Activated CD4-positive, alpha-beta T cell treated with anti-CD3 and anti-CD28 coated beads for 36 hours (primary cell): Measurements from ENCODE around the gene PPP1R36. TPM values are rescaled to one million over a fixed set of nuclear protein-coding genes. Genes with fewer than 3 reads are reported as not detected.
"Not testable (repeated sequence)": the region's sequence is repeated elsewhere in the genome, so short reads cannot be mapped to it uniquely, and the experiment has no call there.

Source experiments
- ATAC-seq: fragments of 200-7000 bp; cut with Tn5 transposase; one replicate; pipeline ENCODE4 v1.10.0; 2021; ENCODE audit warnings: mild to moderate bottlenecking, moderate library complexity
- CTCF ChIA-PET: fragments of 350-600 bp; sonication (Branson Sonifier 250); formaldehyde crosslinking; loops from one replicate; lab custom pipeline; 2021; ENCODE audit warnings: antibody characterized with exemption; lab: Charles Lee
- POLR2A ChIA-PET: fragments of 350-600 bp; sonication (Branson Sonifier 250); formaldehyde crosslinking; loops from one replicate; lab custom pipeline; 2021; ENCODE audit warnings: antibody characterized with exemption, inconsistent platforms; lab: Charles Lee
- DNase-seq: peaks from one replicate; pipeline ENCODE4 v3.0.0-alpha.2; 2020
- H3K27ac Mint-ChIP-seq: one replicate; pipeline ENCODE4 v1.8.0; 2021; ENCODE audit warnings: mixed read lengths
- H3K27me3 Mint-ChIP-seq: one replicate; pipeline ENCODE4 v1.8.0; 2021; ENCODE audit warnings: mixed read lengths
- H3K36me3 Mint-ChIP-seq: one replicate; pipeline ENCODE4 v1.8.0; 2021; ENCODE audit warnings: low read depth, mixed read lengths
- H3K4me1 Mint-ChIP-seq: one replicate; pipeline ENCODE4 v1.8.0; 2021; ENCODE audit warnings: mixed read lengths
- H3K4me3 Mint-ChIP-seq: one replicate; pipeline ENCODE4 v1.8.0; 2021; ENCODE audit warnings: mild to moderate bottlenecking, moderate library complexity, mixed read lengths
- H3K9me3 Mint-ChIP-seq: one replicate; pipeline ENCODE4 v1.8.0; 2021; ENCODE audit warnings: low read depth, mixed read lengths
- intact Hi-C, 2 experiments: fragments of 100-400 bp; cut with DNase I in 1 of 2; cut with micrococcal nuclease in 1 of 2; formaldehyde crosslinking; loops; one replicate each; pipeline versions ENCODE4 v1.14.2 to v1.15.1; 2022 to 2024; cut with DNase I, micrococcal nuclease
- total RNA-seq, 2 experiments: library from RNA; stranded (reverse); gene quantifications; one replicate each; pipeline ENCODE4 v1.2.3, GENCODE V29; 2021

PPP1R36 gene
- total RNA-seq, 2 experiments from 2014 or later: 0.14 TPM; not detected in 1

DNA sequence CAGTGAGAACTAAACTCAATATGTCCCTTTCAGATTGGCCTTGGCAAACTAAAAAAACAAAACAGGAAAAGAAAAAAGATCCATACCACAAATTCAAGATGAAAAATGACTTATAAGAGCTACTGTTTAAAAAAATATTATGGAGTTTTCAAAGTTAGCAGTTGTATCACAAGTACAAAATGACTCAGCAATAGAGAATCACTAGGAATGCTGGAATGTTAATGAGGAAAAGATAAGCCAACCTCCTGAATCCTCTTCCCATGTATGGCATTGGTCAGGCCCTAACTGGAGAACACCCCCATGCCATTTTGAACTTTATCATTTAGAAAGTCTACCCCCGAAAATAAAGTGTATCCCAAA, 62.2 kb downstream of the PPP1R36 start:
- H3K36me3 Mint-ChIP-seq: no peaks in the 10 kb centered on the region
- CTCF ChIA-PET: interaction anchor here (0.6 to 6.4 kb wide), 3 partner anchors 20 to 1302 kb away, joined by 3 to 31 read pairs (median 4); no protein-coding TSS in a partner anchor
- no peaks in the 10 kb centered on the region for H3K9me3 Mint-ChIP-seq
- no peak for ATAC-seq
- POLR2A ChIA-PET: no interaction called here
- H3K27ac Mint-ChIP-seq: no peak overlapping the region
- no peak overlapping the region for H3K4me3 Mint-ChIP-seq
- H3K4me1 Mint-ChIP-seq: no peaks in the 10 kb centered on the region
- no peaks in the 10 kb centered on the region for H3K27me3 Mint-ChIP-seq
- no peak for DNase-seq
- intact Hi-C loops: no loop called here

DNA sequence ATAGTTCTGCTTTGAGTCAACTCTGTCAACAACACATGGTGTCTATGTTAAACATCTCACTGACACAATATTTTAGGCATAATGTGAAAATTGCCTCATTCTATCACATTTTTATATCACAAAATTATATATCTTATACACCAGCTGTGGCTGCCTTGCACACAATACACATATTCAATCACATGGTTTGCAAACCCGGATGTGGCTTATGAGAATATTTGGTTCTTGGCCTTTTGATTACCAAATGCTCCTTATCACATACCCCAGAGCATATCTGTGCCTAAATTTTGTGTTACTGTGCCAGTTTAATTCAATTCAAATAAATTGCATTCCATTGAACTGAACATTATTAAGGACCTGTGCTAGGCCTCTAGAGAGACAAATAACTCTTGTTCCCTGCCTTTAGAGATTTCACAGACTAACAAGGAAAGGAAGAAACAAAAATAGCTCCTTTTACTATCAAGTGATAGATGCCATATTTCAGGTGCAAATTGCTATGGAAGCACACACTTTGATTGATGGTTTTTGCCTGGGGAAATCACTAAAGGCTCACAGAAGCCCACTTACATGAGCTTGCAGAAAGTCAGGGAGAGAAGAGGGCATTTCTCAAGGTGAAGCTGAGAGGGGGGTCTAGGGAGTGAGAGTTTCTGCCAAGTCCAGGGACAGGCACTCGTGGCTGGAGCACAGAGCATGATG, 63.4 kb downstream of the PPP1R36 start:
- CTCF ChIA-PET: interaction anchor here (1.2 to 6.4 kb wide), 3 partner anchors 19 to 29 kb away, joined by 3 to 31 read pairs (median 4); no protein-coding TSS in a partner anchor
- Mint-ChIP-seq H3K27me3 (no peaks in the 10 kb centered on the region), H3K36me3 (no peaks in the 10 kb centered on the region), H3K4me3 (no peak overlapping the region), H3K9me3 (no peaks in the 10 kb centered on the region), H3K27ac (no peak overlapping the region), H3K4me1 (no peaks in the 10 kb centered on the region)
- POLR2A ChIA-PET: no interaction called here
- intact Hi-C loops: no loop called here
- DNase-seq (no peak), ATAC-seq (no peak)

DNA sequence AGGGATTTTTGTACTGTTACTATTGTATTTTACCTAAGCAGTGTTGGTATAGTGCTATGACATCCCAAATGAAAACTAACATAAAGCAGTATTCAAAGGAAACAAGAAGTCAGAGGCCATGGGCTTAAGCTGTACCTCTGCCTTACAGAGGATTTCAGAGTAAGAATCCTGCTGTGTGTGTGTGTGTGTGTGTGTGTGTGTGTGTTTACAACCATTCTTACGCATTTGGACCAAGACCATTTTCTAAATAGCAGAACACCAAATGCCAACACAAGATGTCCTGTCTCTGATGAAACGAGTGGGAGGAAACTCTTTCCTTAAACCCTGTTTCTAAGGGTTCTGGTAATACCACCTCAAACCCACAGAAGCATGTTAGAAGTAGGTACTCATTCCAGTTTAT, 64.4 kb downstream of the PPP1R36 start:
- no peak for ATAC-seq
- Mint-ChIP-seq H3K36me3 (no peaks in the 10 kb centered on the region), H3K9me3 (no peaks in the 10 kb centered on the region), H3K27me3 (no peaks in the 10 kb centered on the region), H3K4me1 (no peaks in the 10 kb centered on the region), H3K27ac (no peak overlapping the region), H3K4me3 (no peak overlapping the region)
- DNase-seq: no peak
- CTCF ChIA-PET: interaction anchor here (0.8 to 6.4 kb wide), 3 partner anchors 23 to 321 kb away, joined by 3 to 31 read pairs (median 3); no protein-coding TSS in a partner anchor
- intact Hi-C loops: no loop called here
- POLR2A ChIA-PET: no interaction called here

DNA sequence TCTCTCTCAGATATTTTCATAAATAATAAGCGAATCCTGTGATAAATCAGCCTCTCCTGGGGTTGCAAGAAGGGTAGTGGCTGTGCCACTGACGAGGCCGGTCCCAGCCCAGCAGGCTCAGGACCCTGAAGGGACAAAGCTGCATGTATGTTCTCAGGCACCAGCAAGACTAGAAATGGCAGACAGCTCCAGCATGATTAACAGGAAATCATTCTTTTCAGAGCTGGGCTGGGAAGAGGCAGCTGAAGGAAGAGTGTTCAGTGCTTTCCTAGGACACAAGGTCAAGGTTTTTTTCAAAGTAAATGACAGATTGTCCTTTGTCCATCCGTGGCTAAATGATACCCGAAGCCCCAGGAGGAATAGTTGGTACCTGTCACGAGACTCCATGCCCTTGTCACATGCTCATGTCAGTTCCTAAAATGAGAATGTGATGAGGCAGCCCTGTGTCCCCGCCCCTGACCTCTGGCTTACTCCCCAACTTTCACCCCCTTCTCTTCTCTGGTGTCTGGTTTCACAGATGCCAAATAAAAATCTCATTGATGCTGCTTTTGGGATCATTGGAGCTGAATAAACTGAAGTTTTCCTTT, 65.1 kb downstream of the PPP1R36 start:
- no peaks in the 10 kb centered on the region for H3K36me3 Mint-ChIP-seq
- ChIA-PET CTCF (interaction anchor here (0.6 to 6.4 kb wide), 4 partner anchors 22 to 564 kb away, joined by 3 to 31 read pairs (median 4); no protein-coding TSS in a partner anchor), POLR2A (no interaction called here)
- H3K27me3 Mint-ChIP-seq: no peaks in the 10 kb centered on the region
- intact Hi-C loops: no loop called here
- H3K4me1 Mint-ChIP-seq: no peaks in the 10 kb centered on the region
- no peak for ATAC-seq
- no peak overlapping the region for H3K27ac Mint-ChIP-seq
- no peak for DNase-seq
- H3K9me3 Mint-ChIP-seq: no peaks in the 10 kb centered on the region
- no peak overlapping the region for H3K4me3 Mint-ChIP-seq

DNA sequence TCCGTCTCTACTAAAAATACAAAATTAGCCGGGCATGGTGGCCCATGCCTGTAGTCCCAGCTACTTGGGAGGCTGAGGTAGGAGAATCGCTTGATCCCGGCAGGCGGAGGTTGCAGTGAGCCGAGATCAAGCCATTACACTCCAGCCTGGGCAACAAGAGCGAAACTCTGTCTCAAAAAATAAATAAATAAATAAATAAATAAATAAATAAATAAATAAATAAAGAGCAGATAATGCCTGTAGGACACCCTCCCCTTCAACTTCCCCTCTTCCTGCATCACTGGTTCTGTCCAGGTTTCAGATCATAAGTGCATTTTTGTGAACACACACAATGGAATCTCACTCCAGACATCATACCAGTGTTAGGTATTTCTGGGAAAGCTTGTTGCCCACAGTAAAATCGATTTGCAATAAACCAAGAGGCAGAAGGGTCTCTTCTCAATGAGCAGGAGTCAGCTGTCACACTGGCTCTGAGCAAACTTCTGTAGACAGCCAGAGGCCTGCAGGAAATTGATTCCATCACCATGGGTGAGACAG, 68.2 kb downstream of the PPP1R36 start:
- H3K4me3 Mint-ChIP-seq, H3K27me3 Mint-ChIP-seq, H3K4me1 Mint-ChIP-seq, H3K9me3 Mint-ChIP-seq, H3K36me3 Mint-ChIP-seq, intact Hi-C loops, DNase-seq, H3K27ac Mint-ChIP-seq, ATAC-seq, POLR2A ChIA-PET: not testable (repeated sequence)
- CTCF ChIA-PET: interaction anchor here (5.9 kb wide), 1 partner anchor 20 kb away, joined by 35 read pairs; no protein-coding TSS in a partner anchor

DNA sequence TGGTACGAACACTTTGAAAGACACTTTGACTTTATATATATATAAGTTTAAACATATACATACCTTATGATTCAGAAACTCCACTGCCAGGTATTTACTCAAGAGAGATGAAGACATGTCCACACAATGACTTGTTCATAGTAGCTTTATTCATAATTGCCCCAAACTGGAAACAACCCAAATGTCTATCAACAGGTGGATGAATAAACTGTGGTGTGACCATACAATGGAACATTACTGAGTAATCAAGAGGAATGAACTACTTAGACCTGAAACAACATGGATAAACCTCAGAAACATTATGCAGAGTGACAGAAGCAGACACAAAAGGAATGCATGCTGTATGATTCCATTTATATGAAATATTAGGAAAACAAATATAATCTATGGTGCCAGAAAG, 71.1 kb downstream of the PPP1R36 start:
- no peaks in the 10 kb centered on the region for H3K27me3 Mint-ChIP-seq
- intact Hi-C loops: no loop called here
- no peak for ATAC-seq
- ChIA-PET CTCF (interaction anchor here (0.6 to 5.9 kb wide), 3 partner anchors 17 to 277 kb away, joined by 3 to 35 read pairs (median 3); no protein-coding TSS in a partner anchor), POLR2A (no interaction called here)
- no peak overlapping the region for H3K4me3 Mint-ChIP-seq
- no peaks in the 10 kb centered on the region for H3K36me3 Mint-ChIP-seq
- no peaks in the 10 kb centered on the region for H3K4me1 Mint-ChIP-seq
- no peak overlapping the region for H3K27ac Mint-ChIP-seq
- no peak for DNase-seq
- no peaks in the 10 kb centered on the region for H3K9me3 Mint-ChIP-seq

DNA sequence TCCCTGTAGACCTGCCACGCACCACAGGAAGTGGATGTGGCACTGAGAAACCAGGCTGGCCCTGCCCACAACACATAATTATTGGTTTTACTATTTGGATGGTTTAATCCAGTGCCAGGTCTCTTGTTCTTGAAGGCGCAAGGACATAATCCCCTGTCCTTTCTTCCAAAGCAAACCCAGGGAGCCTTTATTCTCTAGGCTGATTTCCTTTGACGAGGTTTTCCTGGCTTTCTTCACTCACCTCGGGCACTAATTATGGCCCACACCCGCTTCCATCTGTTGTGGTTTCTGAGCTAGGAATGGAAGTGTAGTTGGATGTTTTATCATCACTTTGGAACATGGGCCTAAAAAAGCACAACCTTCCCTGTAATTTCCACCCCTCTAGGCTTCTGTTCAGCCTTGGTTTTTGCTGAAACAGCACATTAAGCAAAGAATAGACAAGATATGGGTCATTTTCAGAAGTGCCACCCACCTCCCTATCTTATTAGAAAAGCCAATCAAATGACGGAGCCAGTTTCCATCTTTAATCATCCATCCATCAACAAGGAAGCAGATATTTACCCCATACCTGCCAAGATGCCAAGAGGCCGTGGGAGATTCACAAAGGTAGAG, 73.9 kb downstream of the PPP1R36 start:
- no peak overlapping the region for H3K27ac Mint-ChIP-seq
- CTCF ChIA-PET: no interaction called here

DNA sequence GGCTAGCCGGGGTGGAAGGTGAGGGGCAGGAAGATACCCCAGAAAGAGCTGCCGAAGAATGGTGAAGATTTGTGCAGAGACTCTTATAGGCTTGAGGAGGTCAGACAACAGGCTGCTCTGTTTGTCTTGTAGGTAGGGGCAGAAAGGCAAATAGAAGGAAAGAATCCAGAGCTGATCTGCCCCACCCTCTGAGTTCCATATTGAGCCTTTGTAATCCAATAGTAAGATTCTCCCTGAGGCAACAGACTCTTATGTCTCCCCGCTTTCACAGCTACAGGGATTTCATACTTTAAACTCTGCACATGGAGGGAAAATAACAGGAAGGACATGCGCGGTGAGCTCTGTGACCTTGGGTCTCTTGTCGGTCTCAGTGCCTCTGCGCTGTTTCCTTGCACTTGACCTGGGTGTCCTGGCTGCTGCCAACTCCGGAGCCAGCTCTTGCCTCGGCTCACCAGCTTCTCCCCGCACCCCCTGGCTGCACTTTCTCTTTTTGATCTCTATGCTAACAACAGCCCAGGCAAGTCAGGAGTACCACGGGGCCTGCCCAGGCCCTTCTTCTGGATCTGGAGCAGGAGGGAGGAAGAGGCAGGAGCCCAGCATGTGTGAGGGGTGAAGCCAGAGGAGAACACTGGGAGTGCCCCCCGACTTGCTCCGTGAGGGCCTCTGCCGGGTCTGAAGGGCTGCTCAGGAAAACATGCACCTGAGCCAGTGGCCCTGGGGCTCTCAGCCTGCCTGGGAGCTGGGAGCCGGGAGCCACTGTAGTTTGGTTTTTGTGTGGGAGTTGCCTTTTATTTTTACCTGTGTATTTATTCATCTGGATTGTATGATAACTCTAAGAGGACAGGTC, 75.8 kb downstream of the PPP1R36 start:
- intact Hi-C loops: no loop called here
- Mint-ChIP-seq H3K27ac (no peak overlapping the region), H3K27me3 (no peaks in the 10 kb centered on the region), H3K4me1 (no peaks in the 10 kb centered on the region), H3K36me3 (no peaks in the 10 kb centered on the region), H3K4me3 (no peak overlapping the region), H3K9me3 (no peaks in the 10 kb centered on the region)
- ATAC-seq (no peak), DNase-seq (no peak)
- ChIA-PET CTCF (interaction anchor here (0.9 to 3.0 kb wide), 2 partner anchors 11 to 134 kb away, joined by 3 to 21 read pairs; no protein-coding TSS in a partner anchor), POLR2A (no interaction called here)

More for the DNA sequence above, 73.9 kb downstream of the PPP1R36 start:
- ATAC-seq (no peak), DNase-seq (no peak)
- Mint-ChIP-seq H3K27me3 (no peaks in the 10 kb centered on the region), H3K4me1 (no peaks in the 10 kb centered on the region), H3K36me3 (no peaks in the 10 kb centered on the region), H3K9me3 (no peaks in the 10 kb centered on the region), H3K4me3 (no peak overlapping the region)
- intact Hi-C loops: loop anchor here in 1 of 2 experiments (1.0 kb wide), 1 partner anchor 11 kb away; no protein-coding TSS in a partner anchor
- POLR2A ChIA-PET: no interaction called here

DNA sequence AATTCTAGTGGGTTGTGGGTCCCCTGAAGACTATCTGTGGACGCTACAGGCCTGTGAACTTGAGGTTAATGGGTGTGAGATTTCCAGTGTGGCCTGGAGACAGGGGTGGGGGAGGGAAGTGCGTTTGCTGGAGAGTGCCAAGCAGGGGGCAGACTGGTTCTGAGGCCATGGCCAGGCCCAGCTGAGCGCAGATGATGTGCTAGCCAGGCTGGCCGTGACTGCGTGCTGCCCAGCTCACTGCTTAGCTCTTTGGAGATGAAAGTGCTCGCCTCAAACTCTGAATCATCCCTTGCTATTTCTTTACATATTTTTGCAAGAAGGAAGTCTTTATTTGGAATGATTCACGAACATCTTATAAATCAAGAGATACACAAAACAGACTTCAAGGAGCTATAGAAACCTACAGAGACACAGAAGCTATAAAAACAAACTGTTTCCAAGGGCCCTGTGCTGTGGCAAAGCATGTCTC, 79.2 kb downstream of the PPP1R36 start:
- no peak for ATAC-seq

DNA sequence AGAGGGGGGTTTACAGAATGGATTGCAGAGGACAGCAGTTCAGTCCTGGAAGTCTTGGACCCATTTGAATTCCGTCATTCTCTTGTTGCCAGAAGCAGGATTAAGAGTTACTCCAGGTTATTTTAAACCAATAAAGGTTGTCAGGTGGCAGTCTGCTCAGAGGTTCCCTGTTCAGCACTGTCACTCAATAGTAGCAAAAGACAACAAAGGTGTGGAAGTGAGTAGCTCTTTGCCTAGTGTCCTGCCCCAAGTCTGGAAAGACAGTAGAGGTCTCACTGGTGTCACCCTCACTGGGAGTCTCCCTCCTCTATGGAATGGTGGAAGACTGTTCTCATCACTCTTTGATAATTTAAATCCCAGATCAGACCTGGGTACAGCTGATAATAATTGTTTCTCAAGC, 81.0 kb downstream of the PPP1R36 start:
- ATAC-seq: no peak
- Mint-ChIP-seq H3K4me1 (no peaks in the 10 kb centered on the region), H3K27ac (no peak overlapping the region), H3K36me3 (no peaks in the 10 kb centered on the region), H3K4me3 (no peak overlapping the region), H3K27me3 (no peaks in the 10 kb centered on the region), H3K9me3 (no peaks in the 10 kb centered on the region)
- ChIA-PET CTCF (no interaction called here), POLR2A (no interaction called here)
- intact Hi-C loops: loop anchor here in 1 of 2 experiments (10.0 kb wide), 1 partner anchor 166 kb away; the partner anchor contains the start of gene AKAP5
- DNase-seq: no peak

More for the DNA sequence above, 79.2 kb downstream of the PPP1R36 start:
- no peaks in the 10 kb centered on the region for H3K36me3 Mint-ChIP-seq
- no peaks in the 10 kb centered on the region for H3K4me1 Mint-ChIP-seq
- no peak overlapping the region for H3K27ac Mint-ChIP-seq
- ChIA-PET CTCF (interaction anchor here (0.8 to 2.4 kb wide), 2 partner anchors 8 to 290 kb away, joined by 3 to 12 read pairs; no protein-coding TSS in a partner anchor), POLR2A (no interaction called here)
- DNase-seq: no peak
- intact Hi-C loops: no loop called here
- H3K9me3 Mint-ChIP-seq: no peaks in the 10 kb centered on the region
- no peaks in the 10 kb centered on the region for H3K27me3 Mint-ChIP-seq
- no peak overlapping the region for H3K4me3 Mint-ChIP-seq
